ENCODE data around the gene SERINC5. TPM values are rescaled to one million over a fixed set of nuclear protein-coding genes. Genes with fewer than 3 reads are reported as not detected.

Gene SERINC5
- total and polyA plus RNA-seq, 2 of the 4 experiments (the other 2 are of a cell fraction), result 5.0 to 8.1 TPM

DNA sequence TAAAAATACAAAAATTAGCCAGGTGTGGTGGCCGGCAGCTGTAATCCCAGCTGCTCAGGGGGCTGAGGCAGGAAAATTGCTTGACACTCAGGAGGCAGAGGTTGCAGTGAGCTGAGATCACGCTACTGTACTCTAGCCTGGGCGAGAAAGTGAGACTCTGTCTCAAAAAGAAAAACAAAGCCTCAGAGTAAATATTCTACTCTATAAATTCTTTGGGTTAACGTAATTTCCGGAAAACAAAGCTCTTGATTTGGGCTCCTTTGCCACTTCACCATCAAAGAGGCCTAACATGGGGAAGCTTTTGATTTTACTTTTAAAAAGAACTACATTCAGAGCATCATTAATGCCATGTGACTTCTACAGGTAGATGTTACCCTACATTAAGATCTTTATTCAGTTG lies 103.1 kb downstream of the SERINC5 start:
- no peak overlapping the region for H3K4me2 ChIP-seq (ENCODE audit: low read depth, low read length)
- H2BK20ac ChIP-seq (ENCODE audit: low read depth, low read length), result no peak overlapping the region
- no peak overlapping the region for H3K56ac ChIP-seq (ENCODE audit: extremely low read depth, insufficient read depth, low read length)
- no peak overlapping the region for H2BK120ac ChIP-seq (ENCODE audit: low read depth, low read length)
- no peak overlapping the region for H2BK5ac ChIP-seq (ENCODE audit: low read depth, low read length, poor library complexity, severe bottlenecking)
- H3K9ac ChIP-seq (ENCODE audit: low read depth, low read length), result no peak overlapping the region
- H3K4me1 ChIP-seq (ENCODE audit: control insufficient read depth, insufficient read depth, low read length), result peaks cover 3% of the 10 kb centered on the region; the same call in 1 of the 2 replicates
- ChIA-PET POLR2A (ENCODE audit: unreplicated experiment) (no interaction called here), CTCF (no interaction called here)
- no peak overlapping the region for H2BK15ac ChIP-seq (ENCODE audit: low read depth, low read length)
- no peak overlapping the region for H4K91ac ChIP-seq (ENCODE audit: insufficient read depth, low read depth, low read length)
- no peak overlapping the region for H3K4me3 ChIP-seq (ENCODE audit: insufficient read depth, low read depth, low read length)
- peaks cover 3% of the 10 kb centered on the region; the same call in 1 of the 2 replicates for H3K36me3 ChIP-seq (ENCODE audit: control insufficient read depth, insufficient read depth, low read length)
- H3K18ac ChIP-seq (ENCODE audit: low read depth, low read length), result no peak overlapping the region
- H3K9me3 ChIP-seq (ENCODE audit: control insufficient read depth, insufficient read depth, low read length), result no peaks in the 10 kb centered on the region
- intact Hi-C loops (cut with micrococcal nuclease), result no loop called here
- dilution Hi-C loops (cut with HindIII; ENCODE audit: low sequenced_read_pairs, unreplicated experiment), result no loop called here
- no peak overlapping the region for H4K8ac ChIP-seq (ENCODE audit: low read depth in 2 of 2, low read length in 2 of 2)
- H3K4ac ChIP-seq (ENCODE audit: low read depth, low read length), result no peak overlapping the region
- no peaks in the 10 kb centered on the region for H4K20me1 ChIP-seq (ENCODE audit: insufficient read depth, low read length)
- in situ Hi-C loops (cut with MboI; ENCODE audit: low sequenced_read_pairs), result no loop called here
- no peak overlapping the region for H2AK5ac ChIP-seq (ENCODE audit: low read depth, low read length)
- H3K23ac ChIP-seq (ENCODE audit: low read depth, low read length), result no peak overlapping the region
- BruUV-seq (replicated peaks), result no TSS peak
- H2AK9ac ChIP-seq (replicated peaks; ENCODE audit: low read depth, low read length, poor library complexity), result no peak overlapping the region
- no peak overlapping the region for H3K14ac ChIP-seq (replicated peaks; ENCODE audit: low read depth, low read length)
- no peak overlapping the region for H2AFZ ChIP-seq (replicated peaks; ENCODE audit: low read length, poor library complexity)
- no peak for ATAC-seq (ENCODE audit: low read depth)
- H4K5ac ChIP-seq (ENCODE audit: low read depth, low read length), result no peak overlapping the region
- H3K27ac ChIP-seq (ENCODE audit: insufficient read depth, low read length), result no peak overlapping the region
- WGBS, 2 experiments (ENCODE audit: extremely low coverage in 2 of 2, insufficient read length in 1 of 2), result no CpG with 5 or more reads among the region's 5 CpGs
- DNase-seq, result no peak
- H3K79me1 ChIP-seq (ENCODE audit: low read depth in 1 of 2, low read length in 2 of 2), result no peaks in the 10 kb centered on the region
- H3K9me1 ChIP-seq (ENCODE audit: insufficient read depth, low read length), result peaks cover 8% of the 10 kb centered on the region
- TF ChIP-seq SMC3 (IDR thresholded peaks at IDR 0.05; ENCODE audit: low read depth, low read length) (no peak), FOS (IDR thresholded peaks at IDR 0.05; ENCODE audit: low read depth, low read length) (no peak), POLR2A (IDR thresholded peaks at IDR 0.05; ENCODE audit: low read depth, low read length) (no peak), MAFK (IDR thresholded peaks at IDR 0.05; ENCODE audit: low read depth, low read length) (no peak), USF2 (IDR thresholded peaks at IDR 0.05; ENCODE audit: low read depth, low read length) (no peak), MXI1 (IDR thresholded peaks at IDR 0.05; ENCODE audit: borderline replicate concordance, low read depth, low read length) (no peak), RCOR1 (IDR thresholded peaks at IDR 0.05; ENCODE audit: insufficient replicate concordance, low read length) (no peak), MAZ (IDR thresholded peaks at IDR 0.05; ENCODE audit: borderline replicate concordance, low read depth, low read length) (no peak), RAD21 (IDR thresholded peaks at IDR 0.05; ENCODE audit: low read length) (no peak)
- no peaks in the 10 kb centered on the region for H3K27me3 ChIP-seq (ENCODE audit: control insufficient read depth, insufficient read depth, low read length)
